ENCODE data around the gene SH3RF1. TPM values are rescaled to one million over a fixed set of nuclear protein-coding genes. Genes with fewer than 3 reads are reported as not detected.
A peak's percentile ranks its signal among the peaks of the same experiment; 100 is the strongest.

Gene SH3RF1
- total and polyA plus RNA-seq, 10 of the 15 experiments (the other 5 are each of a cell fraction or from before 2014, with no cell fraction given) = 4.5 to 22.5 (median 10.4) TPM

DNA sequence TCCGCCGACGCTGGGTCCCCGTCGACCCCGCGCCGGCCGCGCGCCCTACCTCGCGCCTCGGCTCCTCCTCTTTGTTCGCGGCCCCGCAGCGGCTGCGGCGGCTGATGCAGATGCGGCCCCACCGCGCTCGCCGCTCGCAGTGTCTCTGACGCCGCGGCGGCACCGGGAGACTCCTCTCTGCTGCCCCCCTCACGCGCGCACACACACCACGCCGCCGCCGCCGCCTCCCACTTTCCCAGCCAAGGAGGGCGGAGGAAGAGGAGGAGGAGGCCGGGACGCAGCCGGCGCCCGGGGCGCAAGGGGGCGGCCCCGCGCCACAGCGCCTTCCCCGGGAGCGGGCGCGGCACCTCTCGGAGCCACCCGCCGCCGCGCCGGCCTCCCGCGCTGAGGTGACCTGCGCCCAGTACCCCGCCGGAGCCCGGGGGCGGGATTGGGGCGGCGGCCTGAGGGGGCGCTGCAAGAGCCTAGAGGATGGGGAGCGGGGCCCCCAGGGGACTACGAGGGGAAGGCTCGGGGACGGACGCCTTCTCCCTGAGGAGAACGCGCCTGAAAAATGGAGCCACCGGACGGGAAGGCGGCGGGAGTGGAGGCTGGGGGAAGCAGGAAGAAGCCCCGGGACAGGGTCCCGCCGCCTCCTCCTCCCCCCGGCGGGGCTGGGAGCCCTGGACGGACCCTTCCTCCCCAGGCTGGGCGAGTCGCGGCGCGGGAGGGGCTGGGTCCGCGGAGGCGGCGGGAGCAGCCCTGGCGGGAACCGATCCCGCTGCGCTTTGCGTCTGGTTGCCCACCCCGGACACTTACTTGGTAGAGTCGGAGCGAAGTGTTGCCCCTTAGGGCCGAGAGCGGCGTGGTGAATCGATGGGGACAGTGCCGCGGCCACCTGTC, at the start of gene SH3RF1 (continued):
- TF ChIP-seq, protein P1, sequence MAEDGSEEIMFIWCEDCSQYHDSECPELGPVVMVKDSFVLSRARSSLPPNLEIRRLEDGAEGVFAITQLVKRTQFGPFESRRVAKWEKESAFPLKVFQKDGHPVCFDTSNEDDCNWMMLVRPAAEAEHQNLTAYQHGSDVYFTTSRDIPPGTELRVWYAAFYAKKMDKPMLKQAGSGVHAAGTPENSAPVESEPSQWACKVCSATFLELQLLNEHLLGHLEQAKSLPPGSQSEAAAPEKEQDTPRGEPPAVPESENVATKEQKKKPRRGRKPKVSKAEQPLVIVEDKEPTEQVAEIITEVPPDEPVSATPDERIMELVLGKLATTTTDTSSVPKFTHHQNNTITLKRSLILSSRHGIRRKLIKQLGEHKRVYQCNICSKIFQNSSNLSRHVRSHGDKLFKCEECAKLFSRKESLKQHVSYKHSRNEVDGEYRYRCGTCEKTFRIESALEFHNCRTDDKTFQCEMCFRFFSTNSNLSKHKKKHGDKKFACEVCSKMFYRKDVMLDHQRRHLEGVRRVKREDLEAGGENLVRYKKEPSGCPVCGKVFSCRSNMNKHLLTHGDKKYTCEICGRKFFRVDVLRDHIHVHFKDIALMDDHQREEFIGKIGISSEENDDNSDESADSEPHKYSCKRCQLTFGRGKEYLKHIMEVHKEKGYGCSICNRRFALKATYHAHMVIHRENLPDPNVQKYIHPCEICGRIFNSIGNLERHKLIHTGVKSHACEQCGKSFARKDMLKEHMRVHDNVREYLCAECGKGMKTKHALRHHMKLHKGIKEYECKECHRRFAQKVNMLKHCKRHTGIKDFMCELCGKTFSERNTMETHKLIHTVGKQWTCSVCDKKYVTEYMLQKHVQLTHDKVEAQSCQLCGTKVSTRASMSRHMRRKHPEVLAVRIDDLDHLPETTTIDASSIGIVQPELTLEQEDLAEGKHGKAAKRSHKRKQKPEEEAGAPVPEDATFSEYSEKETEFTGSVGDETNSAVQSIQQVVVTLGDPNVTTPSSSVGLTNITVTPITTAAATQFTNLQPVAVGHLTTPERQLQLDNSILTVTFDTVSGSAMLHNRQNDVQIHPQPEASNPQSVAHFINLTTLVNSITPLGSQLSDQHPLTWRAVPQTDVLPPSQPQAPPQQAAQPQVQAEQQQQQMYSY (CRISPR knock-in tag; IDR thresholded peaks at IDR 0.05) = no peak
- TF ChIP-seq POLR2A (IDR thresholded peaks at IDR 0.05; ENCODE audit: low read depth, low read length) (peak; percentile 85), ESRRA (IDR thresholded peaks at IDR 0.05; ENCODE audit: low read length) (0 out of 2 replicates have a peak, but pooled peaks have one; percentile 27), SMAD5 (IDR thresholded peaks at IDR 0.05; ENCODE audit: low read depth) (no peak), LARP7 (IDR thresholded peaks at IDR 0.05) (peak; percentile 84), POLR2AphosphoS5 (IDR thresholded peaks at IDR 0.05; ENCODE audit: low read length) (peak; percentile 41; the same call in 1 of the 2 replicates), NRF1 (conservative IDR thresholded peaks at IDR 0.05; ENCODE audit: low read depth, low read length) (no peak), EED (IDR thresholded peaks at IDR 0.05; ENCODE audit: low read depth) (peak; percentile 59), RCOR1 (conservative IDR thresholded peaks at IDR 0.05; ENCODE audit: low read depth, low read length) (no peak), PAX8 (IDR thresholded peaks at IDR 0.05) (no peak), NR2C2 (IDR thresholded peaks at IDR 0.05; ENCODE audit: borderline replicate concordance, control insufficient read depth, insufficient read length, low read depth) (no peak), EGR1 (IDR thresholded peaks at IDR 0.05; ENCODE audit: borderline replicate concordance in 1 of 2, low read depth in 2 of 2, low read length in 2 of 2) (peak in 1 of 2 experiments; percentile 77; a peak in 2 of 3 replicates), FOXK2 (IDR thresholded peaks at IDR 0.05) (no peak), MYC (IDR thresholded peaks at IDR 0.05; ENCODE audit: insufficient read depth, insufficient read length, insufficient replicate concordance, low read length, severe bottlenecking) (peak; percentile 40), SMC3 (IDR thresholded peaks at IDR 0.05; ENCODE audit: borderline replicate concordance, low read length) (no peak; the same call in 1 of the 2 replicates), EP300 (IDR thresholded peaks at IDR 0.05; ENCODE audit: borderline replicate concordance in 1 of 2, control insufficient read depth in 1 of 2, low read depth in 2 of 2, low read length in 2 of 2) (no peak; a peak in 1 of 4 replicates), CREM (IDR thresholded peaks at IDR 0.05; ENCODE audit: low read depth) (no peak; the same call in 1 of the 2 replicates), SUPT20H (IDR thresholded peaks at IDR 0.05; ENCODE audit: borderline replicate concordance, control insufficient read depth, low read depth, low read length) (no peak)
- TF ChIP-seq, protein P2, sequence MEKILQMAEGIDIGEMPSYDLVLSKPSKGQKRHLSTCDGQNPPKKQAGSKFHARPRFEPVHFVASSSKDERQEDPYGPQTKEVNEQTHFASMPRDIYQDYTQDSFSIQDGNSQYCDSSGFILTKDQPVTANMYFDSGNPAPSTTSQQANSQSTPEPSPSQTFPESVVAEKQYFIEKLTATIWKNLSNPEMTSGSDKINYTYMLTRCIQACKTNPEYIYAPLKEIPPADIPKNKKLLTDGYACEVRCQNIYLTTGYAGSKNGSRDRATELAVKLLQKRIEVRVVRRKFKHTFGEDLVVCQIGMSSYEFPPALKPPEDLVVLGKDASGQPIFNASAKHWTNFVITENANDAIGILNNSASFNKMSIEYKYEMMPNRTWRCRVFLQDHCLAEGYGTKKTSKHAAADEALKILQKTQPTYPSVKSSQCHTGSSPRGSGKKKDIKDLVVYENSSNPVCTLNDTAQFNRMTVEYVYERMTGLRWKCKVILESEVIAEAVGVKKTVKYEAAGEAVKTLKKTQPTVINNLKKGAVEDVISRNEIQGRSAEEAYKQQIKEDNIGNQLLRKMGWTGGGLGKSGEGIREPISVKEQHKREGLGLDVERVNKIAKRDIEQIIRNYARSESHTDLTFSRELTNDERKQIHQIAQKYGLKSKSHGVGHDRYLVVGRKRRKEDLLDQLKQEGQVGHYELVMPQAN (conservative IDR thresholded peaks at IDR 0.05) = peak; percentile 42
- TF ChIP-seq, protein P3, sequence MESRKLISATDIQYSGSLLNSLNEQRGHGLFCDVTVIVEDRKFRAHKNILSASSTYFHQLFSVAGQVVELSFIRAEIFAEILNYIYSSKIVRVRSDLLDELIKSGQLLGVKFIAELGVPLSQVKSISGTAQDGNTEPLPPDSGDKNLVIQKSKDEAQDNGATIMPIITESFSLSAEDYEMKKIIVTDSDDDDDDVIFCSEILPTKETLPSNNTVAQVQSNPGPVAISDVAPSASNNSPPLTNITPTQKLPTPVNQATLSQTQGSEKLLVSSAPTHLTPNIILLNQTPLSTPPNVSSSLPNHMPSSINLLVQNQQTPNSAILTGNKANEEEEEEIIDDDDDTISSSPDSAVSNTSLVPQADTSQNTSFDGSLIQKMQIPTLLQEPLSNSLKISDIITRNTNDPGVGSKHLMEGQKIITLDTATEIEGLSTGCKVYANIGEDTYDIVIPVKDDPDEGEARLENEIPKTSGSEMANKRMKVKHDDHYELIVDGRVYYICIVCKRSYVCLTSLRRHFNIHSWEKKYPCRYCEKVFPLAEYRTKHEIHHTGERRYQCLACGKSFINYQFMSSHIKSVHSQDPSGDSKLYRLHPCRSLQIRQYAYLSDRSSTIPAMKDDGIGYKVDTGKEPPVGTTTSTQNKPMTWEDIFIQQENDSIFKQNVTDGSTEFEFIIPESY (IDR thresholded peaks at IDR 0.05) = no peak

Measured in GM12878 (cell line).